Measurements from ENCODE around the gene PSMD1. TPM values are rescaled to one million over a fixed set of nuclear protein-coding genes. Genes with fewer than 3 reads are reported as not detected.

PSMD1 gene
- total and polyA plus RNA-seq, 4 donors: 30.1 to 91.1 (median 56.0) TPM

GRCh38 chr2:231172025-231172424 is 115.4 kb downstream of the PSMD1 start:
- no peak overlapping the region for H3K9ac ChIP-seq (ENCODE audit: insufficient read depth in 1 of 2, low read length in 2 of 2)
- no peak overlapping the region for H3K27ac ChIP-seq (ENCODE audit: low read depth in 1 of 2, low read length in 1 of 2)
- H3K4me1 ChIP-seq (ENCODE audit: control insufficient read depth in 5 of 5, insufficient read depth in 5 of 5, low read length in 5 of 5): peaks cover 0 to 11% (median 0%) of the 10 kb centered on the region in 5 donors
- no peaks in the 10 kb centered on the region for H3K27me3 ChIP-seq (ENCODE audit: control insufficient read depth in 3 of 3, insufficient read depth in 3 of 3, low read length in 2 of 3)
- H3K36me3 ChIP-seq (ENCODE audit: control insufficient read depth in 4 of 4, insufficient read depth in 4 of 4, low read length in 4 of 4): peaks cover 13 to 23% (median 23%) of the 10 kb centered on the region in 4 donors
- DNase-seq (no peak), ATAC-seq (ENCODE audit: insufficient read depth, low FRiP score) (no peak)
- TF ChIP-seq CTCF (IDR thresholded peaks at IDR 0.05; ENCODE audit: control extremely low read depth, extremely low read depth): no peak
- no peak overlapping the region for H3K4me3 ChIP-seq
- WGBS, 2 donors: 70 to 94% methylated on average over 3 of the region's 3 CpGs
- H3K9me3 ChIP-seq (ENCODE audit: control insufficient read depth in 4 of 4, insufficient read depth in 3 of 4, low read length in 3 of 4): no peaks in the 10 kb centered on the region

- Histone ChIP-seq H3K4me1 (ENCODE audit: control insufficient read depth in 5 of 5, insufficient read depth in 5 of 5, low read length in 5 of 5) (peaks cover 0 to 10% (median 0%) of the 10 kb centered on the region in 5 donors), H3K27me3 (ENCODE audit: control insufficient read depth in 3 of 3, insufficient read depth in 3 of 3, low read length in 2 of 3) (peaks cover 0 to 2% (median 0%) of the 10 kb centered on the region in 3 donors), H3K36me3 (ENCODE audit: control insufficient read depth in 4 of 4, insufficient read depth in 4 of 4, low read length in 4 of 4) (peaks cover 7 to 19% (median 18%) of the 10 kb centered on the region in 4 donors), H3K4me3 (no peak overlapping the region), H3K9me3 (ENCODE audit: control insufficient read depth in 4 of 4, insufficient read depth in 3 of 4, low read length in 3 of 4) (no peaks in the 10 kb centered on the region), H3K27ac (ENCODE audit: low read depth in 1 of 2, low read length in 1 of 2) (no peak overlapping the region), H3K9ac (ENCODE audit: insufficient read depth in 1 of 2, low read length in 2 of 2) (no peak overlapping the region)
- 28 to 41% methylated on average over 2 of the region's 2 CpGs for WGBS, 2 donors
- DNase-seq (no peak), ATAC-seq (ENCODE audit: insufficient read depth, low FRiP score) (no peak)
- no peak for TF ChIP-seq CTCF (IDR thresholded peaks at IDR 0.05; ENCODE audit: control extremely low read depth, extremely low read depth)
Observed at GRCh38 chr2:231174211-231174651, 117.6 kb downstream of the PSMD1 start.

GRCh38 chr2:231176066-231176465 is 119.4 kb downstream of the PSMD1 start:
- Histone ChIP-seq H3K36me3 (ENCODE audit: control insufficient read depth in 4 of 4, insufficient read depth in 4 of 4, low read length in 4 of 4) (peaks cover 5 to 14% (median 11%) of the 10 kb centered on the region in 4 donors), H3K4me1 (ENCODE audit: control insufficient read depth in 5 of 5, insufficient read depth in 5 of 5, low read length in 5 of 5) (peaks cover 0 to 4% (median 0%) of the 10 kb centered on the region in 5 donors), H3K9me3 (ENCODE audit: control insufficient read depth in 4 of 4, insufficient read depth in 3 of 4, low read length in 3 of 4) (no peaks in the 10 kb centered on the region), H3K27me3 (ENCODE audit: control insufficient read depth in 3 of 3, insufficient read depth in 3 of 3, low read length in 2 of 3) (peaks cover 0 to 7% (median 0%) of the 10 kb centered on the region in 3 donors), H3K4me3 (no peak overlapping the region), H3K9ac (ENCODE audit: insufficient read depth in 1 of 2, low read length in 2 of 2) (no peak overlapping the region), H3K27ac (ENCODE audit: low read depth in 1 of 2, low read length in 1 of 2) (no peak overlapping the region)
- no peak for TF ChIP-seq CTCF (IDR thresholded peaks at IDR 0.05; ENCODE audit: control extremely low read depth, extremely low read depth)
- ATAC-seq (ENCODE audit: insufficient read depth, low FRiP score) (no peak), DNase-seq (no peak)
- 77 to 89% methylated on average over 2 of the region's 2 CpGs for WGBS, 2 donors

Measured in lung (tissue), 12 donors.